GM23338 (cell line): Measurements from ENCODE around the gene GREB1L. TPM values are rescaled to one million over a fixed set of nuclear protein-coding genes. Genes with fewer than 3 reads are reported as not detected.

Experiments
- ATAC-seq: fragments of 200-7000 bp; cut with Tn5 transposase; 3 replicates; pipeline ENCODE4 v1.9.1; 2020
- DNase-seq: peaks from one replicate; pipeline ENCODE4 v3.0.0-alpha.2; 2015; ENCODE audit warnings: low spot score
- H2AFZ ChIP-seq: fragments of 200-600 bp; sonication (generic); 2 replicates; pipeline ENCODE4 v1.8.0; 2016; ENCODE audit warnings: antibody characterized with exemption, mild to moderate bottlenecking, moderate library complexity
- H3F3A ChIP-seq: fragments of 200-600 bp; sonication (generic); replicated peaks from 2 replicates; pipeline ENCODE4 v1.8.0; 2017; ENCODE audit warnings: antibody characterized with exemption, mixed run types, low read depth
- H3K27ac ChIP-seq: fragments of 200-600 bp; sonication (generic); 2 replicates; pipeline ENCODE4 v1.6.1; 2016; ENCODE audit warnings: low read depth
- H3K27me3 ChIP-seq: fragments of 200-600 bp; sonication (generic); 2 replicates; pipeline ENCODE4 v1.8.0; 2016; ENCODE audit warnings: mild to moderate bottlenecking, mixed run types, moderate library complexity; ENCODE audit not compliant: insufficient read depth
- H3K36me3 ChIP-seq: fragments of 200-600 bp; sonication (generic); 2 replicates; pipeline ENCODE4 v1.8.0; 2016; ENCODE audit warnings: mild to moderate bottlenecking; ENCODE audit not compliant: insufficient read depth
- H3K4me1 ChIP-seq: fragments of 200-600 bp; sonication (generic); 2 replicates; pipeline ENCODE4 v1.8.0; 2016; ENCODE audit warnings: mild to moderate bottlenecking, moderate library complexity; ENCODE audit not compliant: insufficient read depth
- H3K4me2 ChIP-seq: fragments of 200-600 bp; sonication (generic); 2 replicates; pipeline ENCODE4 v1.7.1; 2017; ENCODE audit warnings: mixed run types
- H3K4me3 ChIP-seq: fragments of 200-600 bp; sonication (generic); 2 replicates; pipeline ENCODE4 v1.6.1; 2016; ENCODE audit warnings: mixed run types
- H3K79me2 ChIP-seq: fragments of 200-600 bp; sonication (generic); replicated peaks from 2 replicates; pipeline ENCODE4 v1.8.0; 2017; ENCODE audit warnings: mild to moderate bottlenecking; ENCODE audit not compliant: insufficient read depth
- H3K9me2 ChIP-seq: fragments of 200-600 bp; sonication (generic); 2 replicates; pipeline ENCODE4 v1.8.0; 2017; ENCODE audit not compliant: insufficient read depth
- H4K20me1 ChIP-seq: fragments of 200-600 bp; sonication (generic); replicated peaks from 2 replicates; pipeline ENCODE4 v1.8.0; 2017; ENCODE audit warnings: mild to moderate bottlenecking; ENCODE audit not compliant: insufficient read depth
- H3K27ac Mint-ChIP-seq: 2 replicates; pipeline ENCODE4 v1.8.0; 2020; ENCODE audit warnings: inconsistent platforms, mild to moderate bottlenecking, moderate library complexity, mixed read lengths
- H3K27me3 Mint-ChIP-seq: 3 replicates; pipeline ENCODE4 v1.8.0; 2022; ENCODE audit warnings: low read depth, mild to moderate bottlenecking, moderate library complexity, mixed read lengths, inconsistent platforms; ENCODE audit not compliant: insufficient read depth, poor library complexity
- H3K36me3 Mint-ChIP-seq: 3 replicates; pipeline ENCODE4 v1.8.0; 2021; ENCODE audit warnings: low read depth, mild to moderate bottlenecking, inconsistent platforms, moderate library complexity, mixed read lengths
- H3K4me1 Mint-ChIP-seq: 3 replicates; pipeline ENCODE4 v1.8.0; 2020; ENCODE audit warnings: mild to moderate bottlenecking, inconsistent platforms, mixed read lengths
- H3K4me3 Mint-ChIP-seq: 3 replicates; pipeline ENCODE4 v1.8.0; 2021; ENCODE audit warnings: moderate library complexity, mild to moderate bottlenecking, inconsistent platforms, mixed read lengths
- H3K9me3 Mint-ChIP-seq: 3 replicates; pipeline ENCODE4 v1.8.0; 2020; ENCODE audit warnings: moderate library complexity, mild to moderate bottlenecking, inconsistent platforms, mixed read lengths
- CREB1 ChIP-seq: fragments of 250-450 bp; sonication (Bioruptor Pico); IDR thresholded peaks from 2 replicates; pipeline ENCODE4 v1.5.0; 2020; ENCODE audit warnings: low read depth, mild to moderate bottlenecking, moderate library complexity
- CTCF ChIP-seq, 2 experiments: fragments of 200-600 bp in 1 of 2; sonication (generic) in 1 of 2; conservative IDR thresholded peaks; 2 replicates each; pipeline versions ENCODE4 v1.5.1 to v1.6.1; 2016 to 2017; ENCODE audit warnings: antibody characterized with exemption in 2 of 2, low read depth in 2 of 2, mild to moderate bottlenecking in 2 of 2, moderate library complexity in 1 of 2
- ETS1 ChIP-seq: IDR thresholded peaks from 2 replicates; pipeline ENCODE4 v1.6.1; 2016; ENCODE audit warnings: antibody characterized with exemption
- EZH2 ChIP-seq: fragments of 200-600 bp; sonication (generic); IDR thresholded peaks from one replicate; pipeline ENCODE4 v1.8.0; 2017; ENCODE audit warnings: antibody characterized with exemption, mild to moderate bottlenecking, low read depth; ENCODE audit not compliant: unreplicated experiment
- EZH2phosphoT487 ChIP-seq: fragments of 200-600 bp; sonication (generic); IDR thresholded peaks from one replicate; pipeline ENCODE4 v1.8.1; 2018; ENCODE audit warnings: antibody characterized with exemption; ENCODE audit not compliant: unreplicated experiment
- JUNB ChIP-seq: IDR thresholded peaks from one replicate; pipeline ENCODE4 v1.6.1; 2016; ENCODE audit warnings: antibody characterized with exemption; ENCODE audit not compliant: unreplicated experiment
- NANOG ChIP-seq: IDR thresholded peaks from 2 replicates; pipeline ENCODE4 v1.6.1; 2016; ENCODE audit warnings: antibody characterized with exemption, borderline replicate concordance
- POLR2AphosphoS5 ChIP-seq: IDR thresholded peaks from 2 replicates; pipeline ENCODE4 v1.6.1; 2016; ENCODE audit warnings: antibody characterized with exemption, low read depth
- STAT1 ChIP-seq: IDR thresholded peaks from one replicate; pipeline ENCODE4 v1.6.1; 2016; ENCODE audit warnings: antibody characterized with exemption; ENCODE audit not compliant: unreplicated experiment
- polyA plus RNA-seq: library from polyadenylated mRNA; unstranded; fragments of >200 nt; fragmentation: Nextera tagmentation; extraction: Ambion mirVana; gene quantifications from 2 replicates; pipeline ENCODE4 v1.2.1, GENCODE V29; 2016
- total RNA-seq: library from RNA; depleted of rRNA; stranded (reverse); fragments of >200 nt; shearing (Covaris generic); gene quantifications from 2 replicates; pipeline ENCODE4 v1.2.3, GENCODE V29; 2014

The GREB1L gene
- total and polyA plus RNA-seq, 2 experiments from 2014 or later, result 0.03 to 0.29 TPM

GRCh38 chr18:21269349-21269748 is 27.3 kb downstream of the GREB1L start (continued):
- TF ChIP-seq CTCF (conservative IDR thresholded peaks at IDR 0.05; ENCODE audit: low read depth in 2 of 2), result no peak

- H3K9me3 Mint-ChIP-seq, result no peaks in the 10 kb centered on the region
- Histone ChIP-seq H3F3A (no peaks in the 10 kb centered on the region), H3K79me2 (no peaks in the 10 kb centered on the region), H3K9me2 (no peaks in the 10 kb centered on the region), H4K20me1 (no peaks in the 10 kb centered on the region), H3K27me3 (no peaks in the 10 kb centered on the region), H2AFZ (no peak overlapping the region), H3K36me3 (no peaks in the 10 kb centered on the region), H3K4me3 (no peak overlapping the region), H3K4me1 (peaks cover under 1% of the 10 kb centered on the region; the same call in 1 of the 2 replicates), H3K4me2 (no peak overlapping the region), H3K27ac (no peak overlapping the region)
- ATAC-seq (no peak), DNase-seq (no peak)
- H3K4me3 Mint-ChIP-seq, result no peak overlapping the region
- H3K27me3 Mint-ChIP-seq, result no peaks in the 10 kb centered on the region
- H3K36me3 Mint-ChIP-seq, result no peaks in the 10 kb centered on the region
- TF ChIP-seq EZH2phosphoT487 (no peak), EZH2 (no peak), STAT1 (no peak)
- no peak overlapping the region for H3K27ac Mint-ChIP-seq
- peaks cover 14% of the 10 kb centered on the region; the same call in 2 of the 3 replicates for H3K4me1 Mint-ChIP-seq
Observed at GRCh38 chr18:21270453-21270852, 28.4 kb downstream of the GREB1L start.

GRCh38 chr18:21272016-21272579 is 30.1 kb downstream of the GREB1L start:
- Histone ChIP-seq H3K79me2 (no peaks in the 10 kb centered on the region), H3K4me3 (no peak overlapping the region), H3K9me2 (0 out of 2 replicates have a peak, but pooled peaks cover 6% of the 10 kb centered on the region), H3F3A (no peaks in the 10 kb centered on the region), H4K20me1 (no peaks in the 10 kb centered on the region), H3K36me3 (no peaks in the 10 kb centered on the region), H2AFZ (no peak overlapping the region), H3K4me2 (no peak overlapping the region), H3K27ac (no peak overlapping the region), H3K4me1 (no peaks in the 10 kb centered on the region), H3K27me3 (no peaks in the 10 kb centered on the region)
- ATAC-seq (no peak), DNase-seq (no peak)
- Mint-ChIP-seq H3K27ac (no peak overlapping the region), H3K27me3 (peaks cover 3% of the 10 kb centered on the region), H3K9me3 (no peaks in the 10 kb centered on the region), H3K4me3 (no peak overlapping the region), H3K4me1 (no peaks in the 10 kb centered on the region), H3K36me3 (no peaks in the 10 kb centered on the region)
- TF ChIP-seq ETS1, result no peak

- Mint-ChIP-seq H3K4me3 (no peak overlapping the region), H3K9me3 (no peaks in the 10 kb centered on the region), H3K27ac (no peak overlapping the region), H3K36me3 (no peaks in the 10 kb centered on the region), H3K27me3 (peaks cover 3% of the 10 kb centered on the region), H3K4me1 (no peaks in the 10 kb centered on the region)
- no peak overlapping the region for H3K4me3 ChIP-seq
- H3K4me1 ChIP-seq, result no peaks in the 10 kb centered on the region
- no peak overlapping the region for H3K4me2 ChIP-seq
- no peaks in the 10 kb centered on the region for H3F3A ChIP-seq
- H3K36me3 ChIP-seq, result no peaks in the 10 kb centered on the region
- H3K27me3 ChIP-seq, result no peaks in the 10 kb centered on the region
- no peak overlapping the region for H2AFZ ChIP-seq
- 0 out of 2 replicates have a peak, but pooled peaks cover 6% of the 10 kb centered on the region for H3K9me2 ChIP-seq
- TF ChIP-seq JUNB, result no peak
- TF ChIP-seq POLR2AphosphoS5, result no peak
- TF ChIP-seq EZH2phosphoT487, result no peak
- no peak for TF ChIP-seq CREB1 (CRISPR knock-in tag)
- TF ChIP-seq CTCF (conservative IDR thresholded peaks at IDR 0.05; ENCODE audit: low read depth in 2 of 2), result no peak
- TF ChIP-seq NANOG, result no peak
- TF ChIP-seq ETS1, result no peak
- no peak for TF ChIP-seq STAT1
- no peak for TF ChIP-seq EZH2
- H4K20me1 ChIP-seq, result no peaks in the 10 kb centered on the region
- no peak for ATAC-seq
- H3K79me2 ChIP-seq, result no peaks in the 10 kb centered on the region
- no peak for DNase-seq
- H3K27ac ChIP-seq, result no peak overlapping the region
Observed at GRCh38 chr18:21273568-21273967, 31.5 kb downstream of the GREB1L start.
